ENCODE results near the gene HMGA1. TPM values are rescaled to one million over a fixed set of nuclear protein-coding genes. Genes with fewer than 3 reads are reported as not detected.
"Not testable (repeated sequence)": the region's sequence is repeated elsewhere in the genome, so short reads cannot be mapped to it uniquely, and the experiment has no call there.

The HMGA1 gene
- total RNA-seq, 4 donors from 2014 or later: 93.3 to 127 (median 111) TPM

DNA sequence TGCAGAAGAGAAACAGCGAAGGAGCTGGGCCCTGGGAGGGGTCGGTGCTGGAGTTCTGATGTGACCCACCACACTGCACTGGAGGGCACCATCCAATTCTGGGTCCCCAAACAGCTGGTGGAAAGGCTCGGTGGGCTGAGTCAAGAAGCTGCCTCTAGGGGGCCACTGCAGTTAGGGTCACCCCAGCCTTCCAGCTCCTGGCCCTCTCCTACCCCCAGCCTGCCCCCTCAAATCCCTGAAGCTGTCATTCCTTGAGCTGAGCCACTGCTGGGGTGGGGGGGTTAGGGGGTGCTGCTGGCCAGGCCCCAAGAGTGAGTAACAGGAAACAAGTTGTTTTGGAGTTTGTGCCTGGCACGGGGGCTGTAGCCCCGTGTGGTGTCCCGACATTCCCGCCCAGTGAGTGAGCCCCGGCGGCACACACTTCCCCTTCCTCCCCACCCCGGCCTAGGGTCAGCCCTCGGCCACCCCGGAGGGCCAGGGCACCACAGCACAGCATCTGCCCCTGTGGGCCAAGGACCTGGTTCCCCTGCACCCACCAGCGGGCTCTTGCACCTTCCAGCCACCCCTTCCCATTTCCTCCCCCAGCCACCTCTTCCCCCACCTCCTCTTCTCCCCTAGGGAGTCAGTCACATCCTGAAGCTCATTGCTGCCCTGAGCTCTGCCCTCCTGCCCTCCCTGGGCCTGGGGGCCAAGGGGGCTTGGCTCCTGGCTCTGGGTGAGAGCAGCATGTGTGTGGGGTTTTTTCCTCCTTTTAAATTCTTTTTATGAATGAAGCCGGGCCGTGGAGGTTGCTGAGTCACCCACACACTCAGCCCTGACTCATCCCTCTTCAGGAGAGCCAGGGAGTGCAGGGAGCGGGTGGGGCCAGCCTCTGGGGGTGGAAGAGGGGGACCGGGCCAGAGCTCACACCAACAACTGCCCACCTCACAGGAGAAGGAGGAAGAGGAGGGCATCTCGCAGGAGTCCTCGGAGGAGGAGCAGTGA is 7.5 kb downstream of the HMGA1 start:
- peak in 1 of 2 donors; percentile 71 for DNase-seq (ENCODE audit: low spot score in 2 of 2)
- TF ChIP-seq POLR2A (IDR thresholded peaks at IDR 0.05) (no peak), CTCF (IDR thresholded peaks at IDR 0.05) (peak in 1 of 2 donors; percentile 5)

DNA sequence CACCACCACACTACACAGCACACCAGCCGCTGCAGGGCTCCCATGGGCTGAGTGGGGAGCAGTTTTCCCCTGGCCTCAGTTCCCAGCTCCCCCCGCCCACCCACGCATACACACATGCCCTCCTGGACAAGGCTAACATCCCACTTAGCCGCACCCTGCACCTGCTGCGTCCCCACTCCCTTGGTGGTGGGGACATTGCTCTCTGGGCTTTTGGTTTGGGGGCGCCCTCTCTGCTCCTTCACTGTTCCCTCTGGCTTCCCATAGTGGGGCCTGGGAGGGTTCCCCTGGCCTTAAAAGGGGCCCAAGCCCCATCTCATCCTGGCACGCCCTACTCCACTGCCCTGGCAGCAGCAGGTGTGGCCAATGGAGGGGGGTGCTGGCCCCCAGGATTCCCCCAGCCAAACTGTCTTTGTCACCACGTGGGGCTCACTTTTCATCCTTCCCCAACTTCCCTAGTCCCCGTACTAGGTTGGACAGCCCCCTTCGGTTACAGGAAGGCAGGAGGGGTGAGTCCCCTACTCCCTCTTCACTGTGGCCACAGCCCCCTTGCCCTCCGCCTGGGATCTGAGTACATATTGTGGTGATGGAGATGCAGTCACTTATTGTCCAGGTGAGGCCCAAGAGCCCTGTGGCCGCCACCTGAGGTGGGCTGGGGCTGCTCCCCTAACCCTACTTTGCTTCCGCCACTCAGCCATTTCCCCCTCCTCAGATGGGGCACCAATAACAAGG is 8.5 kb downstream of the HMGA1 start:
- DNase-seq (ENCODE audit: low spot score in 2 of 2); H3K27me3 ChIP-seq; H3K9me3 ChIP-seq; H3K4me3 ChIP-seq; H3K27ac ChIP-seq: not testable (repeated sequence)
- Histone ChIP-seq H3K36me3 (peaks cover 37% of the 10 kb centered on the region), H3K4me1 (peaks cover 50% of the 10 kb centered on the region)
- 78% methylated on average over 11 of the region's 13 CpGs for WGBS

More for the DNA sequence above, 7.5 kb downstream of the HMGA1 start:
- Histone ChIP-seq H3K27ac (peak overlapping the region; percentile 25), H3K4me3 (no peak overlapping the region), H3K9me3 (no peaks in the 10 kb centered on the region), H3K27me3 (no peaks in the 10 kb centered on the region), H3K36me3 (peaks cover 37% of the 10 kb centered on the region), H3K4me1 (peaks cover 50% of the 10 kb centered on the region)
- 31% methylated on average over 12 of the region's 19 CpGs for WGBS

GRCh38 chr6:34245761-34246140 is 9.1 kb downstream of the HMGA1 start:
- H3K4me3 ChIP-seq; H3K9me3 ChIP-seq; H3K27ac ChIP-seq; DNase-seq (ENCODE audit: low spot score in 2 of 2); H3K27me3 ChIP-seq: not testable (repeated sequence)
- 75% methylated on average over 6 of the region's 7 CpGs for WGBS
- Histone ChIP-seq H3K4me1 (peaks cover 50% of the 10 kb centered on the region), H3K36me3 (peaks cover 32% of the 10 kb centered on the region)

- 70% methylated on average over 2 of the region's 2 CpGs for WGBS
- H3K27me3 ChIP-seq: no peaks in the 10 kb centered on the region
Observed at GRCh38 chr6:34246249-34246562, 9.5 kb downstream of the HMGA1 start.

GRCh38 chr6:34246563-34247391 is 10.1 kb downstream of the HMGA1 start:
- H3K9me3 ChIP-seq: no peaks in the 10 kb centered on the region
- 51% methylated on average over 5 of the region's 8 CpGs for WGBS
- no peaks in the 10 kb centered on the region for H3K27me3 ChIP-seq
- peaks cover 22% of the 10 kb centered on the region for H3K36me3 ChIP-seq
- no peak overlapping the region for H3K27ac ChIP-seq
- DNase-seq (ENCODE audit: low spot score in 2 of 2): peak in 1 of 2 donors; percentile 65
- TF ChIP-seq EP300 (IDR thresholded peaks at IDR 0.05) (no peak), CTCF (IDR thresholded peaks at IDR 0.05) (no peak), POLR2AphosphoS5 (IDR thresholded peaks at IDR 0.05) (no peak), POLR2A (IDR thresholded peaks at IDR 0.05) (no peak)
- H3K4me3 ChIP-seq: no peak overlapping the region
- H3K4me1 ChIP-seq: peaks cover 50% of the 10 kb centered on the region

More at GRCh38 chr6:34246249-34246562, 9.5 kb downstream of the HMGA1 start:
- H3K36me3 ChIP-seq: peaks cover 27% of the 10 kb centered on the region
- no peak overlapping the region for H3K4me3 ChIP-seq
- TF ChIP-seq POLR2AphosphoS5 (IDR thresholded peaks at IDR 0.05): no peak
- no peak for TF ChIP-seq POLR2A (IDR thresholded peaks at IDR 0.05)
- no peak for TF ChIP-seq CTCF (IDR thresholded peaks at IDR 0.05)
- no peak for TF ChIP-seq EP300 (IDR thresholded peaks at IDR 0.05)
- no peak overlapping the region for H3K27ac ChIP-seq
- peak in 1 of 2 donors; percentile 26 for DNase-seq (ENCODE audit: low spot score in 2 of 2)
- no peaks in the 10 kb centered on the region for H3K9me3 ChIP-seq
- H3K4me1 ChIP-seq: peaks cover 50% of the 10 kb centered on the region

Measured in suprapubic skin (tissue), 4 donors.